ENCODE data around the gene SH3RF3. TPM values are rescaled to one million over a fixed set of nuclear protein-coding genes. Genes with fewer than 3 reads are reported as not detected.

Gene SH3RF3
- total RNA-seq, 2 donors from 2014 or later: 0.05 TPM; not detected in 1

DNA sequence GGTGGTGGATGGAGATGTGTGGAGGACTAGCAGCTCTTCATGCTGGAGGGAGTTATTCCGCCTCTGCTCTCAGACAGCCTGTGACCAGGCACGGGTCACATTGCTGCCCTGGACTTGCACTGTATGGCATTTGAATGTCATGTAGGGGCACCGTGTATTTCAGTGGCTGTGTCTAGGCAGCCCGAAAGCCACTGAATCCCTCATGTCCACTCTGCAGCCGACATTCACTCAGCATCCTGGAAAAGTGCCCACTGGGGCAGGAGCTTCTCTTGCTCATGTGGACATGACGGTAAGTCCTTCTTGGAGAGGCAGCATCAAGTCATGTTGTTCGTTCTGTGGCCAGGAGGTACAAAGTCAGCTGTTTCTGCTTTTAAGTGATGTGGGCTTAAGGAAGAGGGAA lies 127.9 kb downstream of the SH3RF3 start:
- H3K36me3 Mint-ChIP-seq: no peaks in the 10 kb centered on the region
- no peaks in the 10 kb centered on the region for H3K9me3 Mint-ChIP-seq
- H3K27ac Mint-ChIP-seq: no peak overlapping the region
- DNase-seq (ENCODE audit: low spot score) (no peak), ATAC-seq (no peak)
- peaks cover 0 to 7% of the 10 kb centered on the region in 2 donors for H3K4me1 Mint-ChIP-seq (ENCODE audit: low read depth in 2 of 2)
- H3K4me3 Mint-ChIP-seq: no peak overlapping the region
- H3K27me3 Mint-ChIP-seq: peaks cover 4 to 11% of the 10 kb centered on the region in 2 donors

GRCh38 chr2:109257653-109258052 lies 128.6 kb downstream of the SH3RF3 start:
- H3K4me1 Mint-ChIP-seq (ENCODE audit: low read depth in 2 of 2): peaks cover 0 to 7% of the 10 kb centered on the region in 2 donors
- ATAC-seq (no peak), DNase-seq (ENCODE audit: low spot score) (no peak)
- H3K4me3 Mint-ChIP-seq: no peak overlapping the region
- H3K27me3 Mint-ChIP-seq: peaks cover 4 to 11% of the 10 kb centered on the region in 2 donors
- no peaks in the 10 kb centered on the region for H3K9me3 Mint-ChIP-seq
- no peaks in the 10 kb centered on the region for H3K36me3 Mint-ChIP-seq
- no peak overlapping the region for H3K27ac Mint-ChIP-seq

GRCh38 chr2:109258376-109258775 lies 129.4 kb downstream of the SH3RF3 start:
- H3K36me3 Mint-ChIP-seq: no peaks in the 10 kb centered on the region
- no peak overlapping the region for H3K27ac Mint-ChIP-seq
- peak in 1 of 2 donors; percentile 29 for ATAC-seq
- no peaks in the 10 kb centered on the region for H3K9me3 Mint-ChIP-seq
- H3K4me3 Mint-ChIP-seq: no peak overlapping the region
- peaks cover 0 to 7% of the 10 kb centered on the region in 2 donors for H3K4me1 Mint-ChIP-seq (ENCODE audit: low read depth in 2 of 2)
- H3K27me3 Mint-ChIP-seq: peaks cover 4 to 11% of the 10 kb centered on the region in 2 donors
- DNase-seq (ENCODE audit: low spot score): no peak

DNA sequence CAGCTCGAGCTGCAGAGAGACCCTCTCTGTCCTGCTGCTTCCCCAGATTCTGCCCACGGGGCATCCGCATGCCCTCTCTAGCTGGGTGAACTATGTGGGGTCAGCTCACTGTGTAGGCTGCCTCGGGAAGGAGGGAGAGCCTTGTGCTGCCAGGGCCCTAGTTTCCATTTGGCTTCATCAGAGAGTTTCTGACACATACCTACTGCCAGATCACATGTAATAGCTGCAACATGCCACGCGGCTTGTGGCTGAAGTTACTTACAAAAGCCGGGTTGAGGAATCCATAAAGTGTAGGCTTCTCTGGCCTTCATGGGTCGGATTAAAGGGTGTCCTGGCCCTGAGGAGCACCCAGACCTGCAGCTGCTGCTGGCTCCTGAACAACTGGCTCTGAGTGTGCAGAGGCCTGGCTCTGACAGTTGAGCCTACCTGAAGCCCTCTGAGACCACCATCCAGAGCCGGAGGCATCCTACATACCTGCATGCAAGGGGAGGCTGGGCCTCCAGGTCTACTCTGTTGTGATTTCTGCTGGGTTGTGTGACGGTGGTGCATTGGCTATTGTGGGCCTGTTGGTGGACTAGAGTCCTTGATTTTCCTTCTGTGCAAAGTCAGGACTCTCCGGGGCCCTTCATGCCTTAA lies 130.0 kb downstream of the SH3RF3 start:
- no peak overlapping the region for H3K4me3 Mint-ChIP-seq
- no peaks in the 10 kb centered on the region for H3K9me3 Mint-ChIP-seq
- DNase-seq (ENCODE audit: low spot score): no peak
- no peak for ATAC-seq
- H3K36me3 Mint-ChIP-seq: no peaks in the 10 kb centered on the region
- no peak overlapping the region for H3K27ac Mint-ChIP-seq
- peaks cover 4 to 11% of the 10 kb centered on the region in 2 donors for H3K27me3 Mint-ChIP-seq
- peaks cover 0 to 7% of the 10 kb centered on the region in 2 donors for H3K4me1 Mint-ChIP-seq (ENCODE audit: low read depth in 2 of 2)

GRCh38 chr2:109259671-109260070 lies 130.7 kb downstream of the SH3RF3 start:
- Mint-ChIP-seq H3K4me3 (no peak overlapping the region), H3K9me3 (no peaks in the 10 kb centered on the region), H3K27ac (no peak overlapping the region), H3K27me3 (peaks cover 4 to 11% of the 10 kb centered on the region in 2 donors), H3K36me3 (no peaks in the 10 kb centered on the region), H3K4me1 (ENCODE audit: low read depth in 2 of 2) (peaks cover 0 to 7% of the 10 kb centered on the region in 2 donors)
- DNase-seq (ENCODE audit: low spot score) (no peak), ATAC-seq (no peak)

GRCh38 chr2:109260116-109260855 lies 131.3 kb downstream of the SH3RF3 start:
- Mint-ChIP-seq H3K36me3 (no peaks in the 10 kb centered on the region), H3K4me1 (ENCODE audit: low read depth in 2 of 2) (peaks cover 0 to 7% of the 10 kb centered on the region in 2 donors), H3K9me3 (no peaks in the 10 kb centered on the region), H3K4me3 (no peak overlapping the region), H3K27ac (no peak overlapping the region), H3K27me3 (peaks cover 4 to 11% of the 10 kb centered on the region in 2 donors)
- DNase-seq (ENCODE audit: low spot score) (no peak), ATAC-seq (no peak)

DNA sequence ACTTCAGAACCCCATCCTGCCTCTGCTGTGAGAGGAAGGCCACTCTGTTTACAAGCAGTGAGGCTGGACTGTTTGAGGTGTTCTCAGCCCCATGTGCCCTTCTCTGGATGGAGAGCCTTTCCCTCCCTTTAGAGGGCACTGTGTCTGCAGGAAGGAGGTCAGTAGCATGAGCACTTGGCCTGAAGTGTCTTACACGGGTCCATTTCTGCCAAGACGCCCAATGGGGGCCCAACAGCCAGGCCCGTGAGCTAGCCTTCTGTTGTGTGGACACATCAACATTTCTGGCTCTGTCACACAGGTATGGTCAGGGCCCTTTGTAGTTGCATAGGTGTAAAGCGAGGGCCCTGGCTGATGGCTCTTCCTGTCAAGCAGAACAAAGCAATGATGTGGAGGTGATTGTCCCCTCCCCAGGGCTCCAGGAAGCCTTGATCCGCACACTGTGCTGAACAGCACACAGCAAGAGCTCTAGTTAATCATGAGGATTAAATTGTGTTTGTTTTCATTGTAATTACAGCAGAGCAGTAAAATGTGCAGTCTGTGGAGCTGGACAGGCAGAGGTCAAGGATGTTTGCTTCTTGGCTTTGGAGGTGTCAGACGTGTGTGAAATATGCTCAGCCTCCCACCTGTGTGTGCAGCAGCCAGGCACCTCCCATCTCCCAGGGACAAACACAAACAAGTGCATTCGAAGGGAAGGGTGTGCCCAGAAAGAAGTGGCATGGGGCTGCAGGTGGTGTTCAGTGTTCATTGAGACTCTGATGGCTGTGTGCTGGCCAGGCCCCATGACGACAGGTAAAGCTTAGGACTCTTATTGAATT lies 132.1 kb downstream of the SH3RF3 start:
- DNase-seq (ENCODE audit: low spot score): no peak
- H3K9me3 Mint-ChIP-seq: no peaks in the 10 kb centered on the region
- H3K4me1 Mint-ChIP-seq (ENCODE audit: low read depth in 2 of 2): no peaks in the 10 kb centered on the region
- H3K4me3 Mint-ChIP-seq: no peak overlapping the region
- peak; percentile 15 to 22 for ATAC-seq
- H3K27me3 Mint-ChIP-seq: peaks cover 4 to 11% of the 10 kb centered on the region in 2 donors
- no peaks in the 10 kb centered on the region for H3K36me3 Mint-ChIP-seq
- no peak overlapping the region for H3K27ac Mint-ChIP-seq

- no peaks in the 10 kb centered on the region for H3K9me3 Mint-ChIP-seq
- DNase-seq (ENCODE audit: low spot score): no peak
- H3K4me1 Mint-ChIP-seq (ENCODE audit: low read depth in 2 of 2): no peaks in the 10 kb centered on the region
- H3K27ac Mint-ChIP-seq: no peak overlapping the region
- H3K36me3 Mint-ChIP-seq: no peaks in the 10 kb centered on the region
- peaks cover 3 to 12% of the 10 kb centered on the region in 2 donors for H3K27me3 Mint-ChIP-seq
- ATAC-seq: no peak
- no peak overlapping the region for H3K4me3 Mint-ChIP-seq
Observed at GRCh38 chr2:109261906-109262631, 133.1 kb downstream of the SH3RF3 start.

GRCh38 chr2:109264595-109265328 lies 135.8 kb downstream of the SH3RF3 start:
- Mint-ChIP-seq H3K27me3 (peaks cover 2 to 8% of the 10 kb centered on the region in 2 donors), H3K9me3 (no peaks in the 10 kb centered on the region)
- ATAC-seq: no peak

DNA sequence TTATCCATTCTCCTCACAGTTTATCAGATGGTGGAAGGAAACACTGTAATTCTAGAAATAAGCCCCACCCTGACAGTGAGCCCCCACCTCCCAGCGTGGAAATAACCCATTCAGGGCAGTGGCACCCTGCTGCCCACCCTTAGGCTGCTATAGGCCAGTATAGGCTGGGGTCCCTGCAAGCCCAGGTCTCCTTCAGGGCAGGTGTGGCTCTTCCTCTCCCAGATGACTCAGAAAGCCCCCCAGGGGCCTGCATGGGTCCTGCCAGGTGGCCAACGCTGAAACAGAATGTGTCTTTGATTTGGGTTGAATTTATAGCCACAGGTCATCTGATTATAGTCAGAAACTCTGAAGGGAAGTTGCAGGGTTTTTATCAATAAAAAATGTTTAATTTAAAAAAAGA lies 136.4 kb downstream of the SH3RF3 start:
- Mint-ChIP-seq H3K4me1 (ENCODE audit: low read depth in 2 of 2) (no peaks in the 10 kb centered on the region), H3K27ac (no peak overlapping the region), H3K9me3 (no peaks in the 10 kb centered on the region), H3K4me3 (no peak overlapping the region), H3K27me3 (peaks cover 0 to 8% of the 10 kb centered on the region in 2 donors), H3K36me3 (no peaks in the 10 kb centered on the region)
- ATAC-seq (no peak), DNase-seq (ENCODE audit: low spot score) (no peak)

More at GRCh38 chr2:109264595-109265328, 135.8 kb downstream of the SH3RF3 start:
- Mint-ChIP-seq H3K4me3 (no peak overlapping the region), H3K4me1 (ENCODE audit: low read depth in 2 of 2) (no peaks in the 10 kb centered on the region), H3K36me3 (no peaks in the 10 kb centered on the region), H3K27ac (no peak overlapping the region)
- no peak for DNase-seq (ENCODE audit: low spot score)

GRCh38 chr2:109265953-109266352 lies 136.9 kb downstream of the SH3RF3 start:
- Mint-ChIP-seq H3K9me3 (no peaks in the 10 kb centered on the region), H3K36me3 (no peaks in the 10 kb centered on the region), H3K27ac (no peak overlapping the region), H3K4me3 (no peak overlapping the region), H3K4me1 (ENCODE audit: low read depth in 2 of 2) (no peaks in the 10 kb centered on the region), H3K27me3 (peaks cover 0 to 8% of the 10 kb centered on the region in 2 donors)
- DNase-seq (ENCODE audit: low spot score) (no peak), ATAC-seq (no peak)

- no peak overlapping the region for H3K4me3 Mint-ChIP-seq
- no peaks in the 10 kb centered on the region for H3K9me3 Mint-ChIP-seq
- H3K4me1 Mint-ChIP-seq (ENCODE audit: low read depth in 2 of 2): no peaks in the 10 kb centered on the region
- no peak for DNase-seq (ENCODE audit: low spot score)
- no peak overlapping the region for H3K27ac Mint-ChIP-seq
- H3K27me3 Mint-ChIP-seq: peaks cover 0 to 8% of the 10 kb centered on the region in 2 donors
- H3K36me3 Mint-ChIP-seq: no peaks in the 10 kb centered on the region
- ATAC-seq: no peak
Observed at GRCh38 chr2:109266496-109266895, 137.5 kb downstream of the SH3RF3 start.

All from natural killer cell treated with Interleukin-12 subunit alpha and Interleukin-12 subunit beta and Interleukin-15 and Interleukin-18, amount 100 ng/mL, for 72 hours (primary cell).